Activated naive CD8-positive, alpha-beta T cell treated with anti-CD3 and anti-CD28 coated beads, Interleukin-2, amount 50 U/mL, for 16 hours (primary cell): ENCODE data around the gene DNMT3B.
"Not testable (repeated sequence)": the region's sequence is repeated elsewhere in the genome, so short reads cannot be mapped to it uniquely, and the experiment has no call there.

Experiments used
- DNase-seq: peaks from one replicate; pipeline ENCODE4 v3.0.0-alpha.2; 2020; ENCODE audit warnings: low read depth, low spot score

DNMT3B gene

GRCh38 chr20:32762754-32763201 lies 593 bp downstream of the DNMT3B start:
- no peak for DNase-seq

GRCh38 chr20:32763202-32764004 lies 1.2 kb downstream of the DNMT3B start:
- DNase-seq = no peak

GRCh38 chr20:32764005-32764960 lies 2.1 kb downstream of the DNMT3B start:
- DNase-seq = no peak

GRCh38 chr20:32765230-32765875 lies 3.2 kb downstream of the DNMT3B start:
- DNase-seq = not testable (repeated sequence)

- no peak for DNase-seq
These were observed 5.4 kb downstream of the DNMT3B start for GRCh38 chr20:32767418-32768198.

GRCh38 chr20:32772046-32772445 lies 9.9 kb downstream of the DNMT3B start:
- DNase-seq = no peak

GRCh38 chr20:32773223-32773622 lies 11.0 kb downstream of the DNMT3B start:
- no peak for DNase-seq

GRCh38 chr20:32773855-32774254 lies 11.7 kb downstream of the DNMT3B start:
- no peak for DNase-seq

GRCh38 chr20:32775336-32775991 lies 13.3 kb downstream of the DNMT3B start:
- no peak for DNase-seq

GRCh38 chr20:32777177-32777956 lies 15.2 kb downstream of the DNMT3B start:
- DNase-seq = no peak

GRCh38 chr20:32779500-32780211 lies 17.5 kb downstream of the DNMT3B start:
- no peak for DNase-seq

GRCh38 chr20:32780278-32780677 lies 18.1 kb downstream of the DNMT3B start:
- no peak for DNase-seq

- no peak for DNase-seq
These were observed 18.8 kb downstream of the DNMT3B start for GRCh38 chr20:32780749-32781655.

GRCh38 chr20:32784369-32785080 lies 22.3 kb downstream of the DNMT3B start:
- no peak for DNase-seq

GRCh38 chr20:32786059-32786760 lies 24.0 kb downstream of the DNMT3B start:
- no peak for DNase-seq

- DNase-seq = no peak
These were observed 25.0 kb downstream of the DNMT3B start for GRCh38 chr20:32787168-32787567.
